KBM-7 (cell line): ENCODE results near the gene METAP2.

Experiments used
- DNase-seq: peaks from one replicate; pipeline ENCODE4 v3.0.0-alpha.2; 2015
- in situ Hi-C: fragments of 300-500 bp; cut with MboI; formaldehyde crosslinking; loops from 2 replicates; pipeline ENCODE4 v1.14.3; 2020; ENCODE audit warnings: low sequenced_read_pairs, low pct_unique_long_range_greater_than_20kb, mixed read lengths

The METAP2 gene

GRCh38 chr12:95544756-95545155 lies 70.8 kb downstream of the METAP2 start:
- in situ Hi-C loops, result loop anchor here (25.0 kb wide), 1 partner anchor 432 kb away; no protein-coding TSS in a partner anchor
- DNase-seq, result no peak

- no peak for DNase-seq
- in situ Hi-C loops, result loop anchor here (25.0 kb wide), 1 partner anchor 433 kb away; no protein-coding TSS in a partner anchor
Observed at GRCh38 chr12:95545303-95545702, 71.4 kb downstream of the METAP2 start.

- in situ Hi-C loops, result loop anchor here (25.0 kb wide), 1 partner anchor 434 kb away; no protein-coding TSS in a partner anchor
- no peak for DNase-seq
Observed at GRCh38 chr12:95545731-95546490, 72.0 kb downstream of the METAP2 start.

GRCh38 chr12:95546491-95546813 lies 72.5 kb downstream of the METAP2 start:
- DNase-seq, result no peak
- in situ Hi-C loops, result loop anchor here (25.0 kb wide), 1 partner anchor 434 kb away; no protein-coding TSS in a partner anchor

- in situ Hi-C loops, result loop anchor here (25.0 kb wide), 1 partner anchor 435 kb away; no protein-coding TSS in a partner anchor
- no peak for DNase-seq
Observed at GRCh38 chr12:95547522-95548055, 73.6 kb downstream of the METAP2 start.

- in situ Hi-C loops, result loop anchor here (25.0 kb wide), 1 partner anchor 436 kb away; no protein-coding TSS in a partner anchor
- no peak for DNase-seq
Observed at GRCh38 chr12:95548056-95548538, 74.1 kb downstream of the METAP2 start.

- no peak for DNase-seq
- in situ Hi-C loops, result loop anchor here (25.0 kb wide), 1 partner anchor 436 kb away; no protein-coding TSS in a partner anchor
Observed at GRCh38 chr12:95548539-95549391, 74.8 kb downstream of the METAP2 start.

GRCh38 chr12:95549392-95550084 lies 75.6 kb downstream of the METAP2 start:
- in situ Hi-C loops, result loop anchor here (25.0 kb wide), 1 partner anchor 437 kb away; no protein-coding TSS in a partner anchor
- no peak for DNase-seq

GRCh38 chr12:95551305-95551704 lies 77.4 kb downstream of the METAP2 start, which contains the start of gene USP44:
USP44 (minus strand) TSS chr12:95551476; CDS start chr12:95534256, 17,220 bp downstream.
- in situ Hi-C loops, result no loop called here
- DNase-seq, result no peak

- in situ Hi-C loops, result no loop called here
- DNase-seq, result no peak
Observed at GRCh38 chr12:95551913-95552516, 78.1 kb downstream of the METAP2 start.

- peak; percentile 87 for DNase-seq
- in situ Hi-C loops, result no loop called here
Observed at GRCh38 chr12:95553197-95553943, 79.4 kb downstream of the METAP2 start.

GRCh38 chr12:95554532-95555071 lies 80.7 kb downstream of the METAP2 start:
- DNase-seq, result peak; percentile 51
- in situ Hi-C loops, result no loop called here

- no peak for DNase-seq
- in situ Hi-C loops, result no loop called here
Observed at GRCh38 chr12:95557625-95558024, 83.7 kb downstream of the METAP2 start.
